HUES64 (cell line): ENCODE measurements around the gene ODAPH.
"Not testable (repeated sequence)": the region's sequence is repeated elsewhere in the genome, so short reads cannot be mapped to it uniquely, and the experiment has no call there.

Experiments
- H3K27ac ChIP-seq: 2 replicates; pipeline ENCODE4 v1.7.0; 2013; ENCODE audit warnings: low read depth, low read length, inconsistent platforms
- H3K27me3 ChIP-seq: 2 replicates; pipeline ENCODE4 v1.6.1; 2013; ENCODE audit warnings: mild to moderate bottlenecking, low read length; ENCODE audit not compliant: insufficient read depth
- H3K36me3 ChIP-seq: 2 replicates; pipeline ENCODE4 v1.6.1; 2013; ENCODE audit warnings: mild to moderate bottlenecking, low read length; ENCODE audit not compliant: insufficient read depth
- H3K4me1 ChIP-seq: 2 replicates; pipeline ENCODE4 v1.6.1; 2013; ENCODE audit warnings: mild to moderate bottlenecking, low read length, moderate library complexity; ENCODE audit not compliant: insufficient read depth
- H3K4me3 ChIP-seq: 2 replicates; pipeline ENCODE4 v1.5.1; 2013; ENCODE audit warnings: mild to moderate bottlenecking, low read length, moderate library complexity
- H3K9ac ChIP-seq: 2 replicates; pipeline ENCODE4 v1.6.1; 2013; ENCODE audit warnings: mild to moderate bottlenecking, low read depth, low read length
- H3K9me3 ChIP-seq: 2 replicates; pipeline ENCODE4 v1.6.1; 2013; ENCODE audit warnings: low read depth, low read length; ENCODE audit not compliant: insufficient read depth
- WGBS: fragments of 150-250, 120-280 bp; methylation state at CpG from one replicate; pipeline ENCODE4 v1.1.7; 2013; ENCODE audit warnings: missing lambda C conversion rate; 5-methylcytosine and 5-hydroxymethylcytosine counted together

Gene ODAPH

DNA sequence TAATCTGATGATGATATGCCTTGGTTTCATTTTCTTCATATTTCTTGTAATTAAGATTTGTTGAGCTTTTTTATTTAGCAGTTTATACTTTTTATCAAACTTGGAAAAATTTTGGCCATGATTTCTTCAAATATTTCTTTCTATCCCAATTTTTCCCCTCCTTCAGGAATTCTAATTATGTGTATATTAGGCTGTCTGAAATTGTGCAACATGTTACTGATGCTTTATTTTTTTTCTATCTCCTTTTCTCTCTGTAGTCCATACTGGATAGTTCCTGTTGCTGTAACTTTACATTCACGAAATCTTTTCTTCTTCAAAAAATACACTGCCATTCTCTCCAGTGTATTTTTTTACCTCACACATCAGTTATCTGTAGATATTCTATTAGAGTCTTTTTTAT, 30.8 kb upstream of the ODAPH start:
- H3K27me3 ChIP-seq = no peaks in the 10 kb centered on the region
- peaks cover 88% of the 10 kb centered on the region for H3K36me3 ChIP-seq
- H3K4me3 ChIP-seq = no peak overlapping the region
- no peaks in the 10 kb centered on the region for H3K9me3 ChIP-seq
- no peaks in the 10 kb centered on the region for H3K4me1 ChIP-seq
- H3K27ac ChIP-seq = no peak overlapping the region
- WGBS = 100% methylated on average over 1 of the region's 1 CpG
- no peak overlapping the region for H3K9ac ChIP-seq

DNA sequence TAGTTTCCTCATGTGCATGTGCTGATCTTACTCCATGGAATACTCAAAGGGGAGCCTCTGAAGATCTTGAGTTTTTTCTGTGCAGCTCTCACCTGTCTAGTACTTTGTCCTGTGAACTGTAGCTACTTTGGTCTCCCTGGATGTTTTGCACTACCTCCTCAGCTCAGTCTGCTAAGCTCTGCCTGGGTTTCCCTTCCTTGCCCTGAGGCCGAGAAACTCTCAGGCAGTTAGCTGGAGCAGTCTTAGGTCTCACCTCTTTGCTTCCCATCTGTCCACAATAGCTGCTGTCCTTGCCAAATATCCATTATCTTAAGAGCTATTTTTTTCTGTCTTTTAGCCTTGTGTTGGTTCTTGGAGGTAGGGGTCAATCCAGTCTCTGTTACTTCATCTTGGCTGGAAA, 30.0 kb upstream of the ODAPH start:
- peaks cover 86% of the 10 kb centered on the region for H3K36me3 ChIP-seq
- 96% methylated on average over 1 of the region's 1 CpG for WGBS
- H3K27ac ChIP-seq = no peak overlapping the region

DNA sequence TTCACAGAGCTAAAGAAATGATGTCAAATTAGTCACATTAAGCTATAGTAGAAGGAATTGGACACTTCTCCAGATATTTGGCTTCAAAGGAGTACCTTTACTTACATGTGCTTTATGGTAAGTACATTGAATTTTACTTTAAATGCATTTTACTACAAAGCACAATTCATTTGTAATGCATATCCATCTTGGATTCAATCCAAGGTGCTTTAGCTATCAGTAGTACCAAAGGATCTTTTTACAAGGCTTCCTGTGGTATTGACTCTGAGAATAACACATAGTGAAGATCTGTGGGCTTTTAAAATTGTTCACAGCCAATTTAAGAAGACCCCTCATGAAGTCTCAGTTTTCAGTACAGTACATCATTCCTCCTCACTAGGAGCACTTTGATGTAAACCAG, 28.4 kb upstream of the ODAPH start:
- no peak overlapping the region for H3K4me3 ChIP-seq
- no peak overlapping the region for H3K27ac ChIP-seq
- no peaks in the 10 kb centered on the region for H3K27me3 ChIP-seq
- peaks cover 81% of the 10 kb centered on the region for H3K36me3 ChIP-seq
- peaks cover 4% of the 10 kb centered on the region; the same call in 1 of the 2 replicates for H3K9me3 ChIP-seq
- H3K9ac ChIP-seq = no peak overlapping the region
- no peaks in the 10 kb centered on the region for H3K4me1 ChIP-seq

More for the DNA sequence above, 30.0 kb upstream of the ODAPH start:
- no peak overlapping the region for H3K9ac ChIP-seq
- H3K27me3 ChIP-seq = no peaks in the 10 kb centered on the region
- H3K4me3 ChIP-seq = no peak overlapping the region
- no peaks in the 10 kb centered on the region for H3K9me3 ChIP-seq
- H3K4me1 ChIP-seq = no peaks in the 10 kb centered on the region

DNA sequence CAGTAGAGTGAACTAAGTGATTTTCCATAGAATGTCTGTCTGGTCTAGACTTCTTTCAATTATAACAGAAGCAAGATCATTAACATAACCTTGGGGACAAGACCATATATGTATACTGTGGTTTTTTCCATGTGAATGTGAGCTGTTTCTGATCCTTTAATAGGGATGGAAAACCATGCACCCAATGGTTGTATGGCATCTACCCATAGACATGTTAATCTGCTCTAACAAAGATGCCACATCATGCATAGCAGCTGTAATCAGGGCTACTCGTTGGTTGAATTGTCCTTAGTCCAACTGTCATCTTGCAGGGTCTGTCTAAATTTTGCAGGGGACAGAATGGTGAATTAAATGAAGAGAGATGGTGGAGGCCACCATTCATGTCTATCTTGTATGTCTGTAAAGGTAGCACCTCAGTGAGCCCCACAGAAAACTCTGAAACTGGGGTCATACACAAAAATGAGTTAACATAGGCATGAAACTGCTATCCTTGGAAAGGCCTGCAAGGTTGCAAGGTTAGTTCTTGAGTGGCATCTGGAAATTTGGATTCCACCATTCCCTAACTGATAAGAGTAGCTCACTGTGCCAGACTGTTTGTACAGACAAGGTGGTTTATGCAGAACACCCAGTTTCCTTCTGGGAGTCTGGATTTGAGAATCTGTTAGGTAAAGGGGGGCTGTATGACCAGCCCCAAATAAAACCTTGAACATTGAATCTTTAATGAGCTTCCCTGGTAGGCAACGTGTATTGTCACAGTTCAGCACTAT, 25.1 kb upstream of the ODAPH start:
- Histone ChIP-seq H3K27ac (no peak overlapping the region), H3K36me3 (peaks cover 61% of the 10 kb centered on the region), H3K4me3 (no peak overlapping the region), H3K9me3 (peaks cover 9% of the 10 kb centered on the region; the same call in 1 of the 2 replicates), H3K9ac (no peak overlapping the region), H3K27me3 (no peaks in the 10 kb centered on the region), H3K4me1 (no peaks in the 10 kb centered on the region)
- 91% methylated on average over 2 of the region's 2 CpGs for WGBS

DNA sequence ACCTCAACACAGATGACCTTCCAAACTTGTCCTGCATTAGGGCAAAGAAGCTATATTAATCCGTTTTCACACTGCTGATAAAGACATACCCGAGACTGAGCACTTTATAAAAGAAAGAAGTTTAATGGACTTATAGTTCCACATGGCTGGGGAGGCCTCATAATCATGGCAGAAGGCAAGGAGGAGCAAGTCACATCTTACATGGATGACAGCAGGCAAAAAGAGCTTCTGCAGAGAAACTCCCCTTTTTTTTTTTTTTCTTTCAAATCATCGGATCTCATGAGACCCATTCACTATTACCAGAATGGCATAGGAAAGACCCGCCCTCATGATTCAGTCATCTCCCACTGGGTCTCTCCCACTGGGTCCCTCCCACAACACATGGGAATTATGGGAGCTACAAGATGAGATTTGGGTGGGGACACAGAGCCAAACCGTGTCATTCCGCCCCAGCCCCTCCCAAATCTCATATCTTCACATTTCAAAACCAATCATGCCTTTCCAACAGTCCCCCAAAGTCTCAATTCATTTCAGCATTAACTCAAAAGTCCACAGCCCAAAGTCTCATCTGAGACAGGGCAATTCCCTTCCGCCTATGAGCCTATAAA, 24.2 kb upstream of the ODAPH start:
- H3K4me3 ChIP-seq, H3K9me3 ChIP-seq, H3K27ac ChIP-seq, H3K9ac ChIP-seq, H3K4me1 ChIP-seq, H3K27me3 ChIP-seq: not testable (repeated sequence)
- peaks cover 52% of the 10 kb centered on the region for H3K36me3 ChIP-seq
- WGBS = 69% methylated on average over 7 of the region's 7 CpGs

DNA sequence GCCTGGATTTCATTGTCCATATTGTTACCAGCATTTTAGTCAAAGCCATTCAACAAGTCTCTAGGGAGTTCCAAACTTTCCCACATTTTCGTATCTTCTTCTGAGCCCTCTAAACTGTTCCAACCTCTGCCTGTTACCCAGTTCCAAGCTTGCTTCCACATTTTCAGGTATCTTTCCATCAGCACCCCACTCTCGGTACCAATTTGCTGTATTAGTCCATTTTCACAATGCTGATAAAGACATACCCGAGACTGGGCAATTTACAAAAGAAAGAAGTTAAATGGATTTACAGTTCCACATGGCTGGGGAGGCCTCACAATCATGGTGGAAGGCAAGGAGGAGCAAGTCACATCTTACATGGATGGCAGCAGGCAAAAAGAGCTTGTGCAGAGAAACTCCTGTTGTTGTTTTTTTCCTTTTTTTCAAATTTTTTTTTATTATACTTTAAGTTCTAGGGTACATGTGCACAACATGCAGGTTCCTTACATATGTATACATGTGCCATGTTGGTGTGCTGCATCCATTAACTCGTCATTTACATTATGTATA, 22.5 kb upstream of the ODAPH start:
- 94% methylated on average over 4 of the region's 4 CpGs for WGBS
- peaks cover 34% of the 10 kb centered on the region for H3K36me3 ChIP-seq

DNA sequence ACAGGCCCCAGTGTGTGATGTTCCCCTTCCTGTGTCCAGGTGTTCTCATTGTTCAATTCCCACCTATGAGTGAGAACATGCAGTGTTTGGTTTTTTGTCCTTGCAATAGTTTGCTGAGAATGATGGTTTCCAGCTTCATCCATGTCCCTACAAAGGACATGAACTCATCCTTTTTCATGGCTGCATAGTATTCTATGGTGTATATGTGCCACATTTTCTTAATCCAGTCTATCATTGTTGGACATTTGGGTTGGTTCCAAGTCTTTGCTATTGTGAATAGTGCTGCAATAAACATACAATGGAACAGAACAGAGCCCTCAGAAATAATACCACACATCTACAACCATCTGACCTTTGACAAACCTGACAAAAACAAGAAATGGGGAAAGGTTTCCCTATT, 21.9 kb upstream of the ODAPH start:
- H3K4me3 ChIP-seq, H3K9ac ChIP-seq, H3K27me3 ChIP-seq, H3K4me1 ChIP-seq, H3K9me3 ChIP-seq, H3K27ac ChIP-seq: not testable (repeated sequence)
- peaks cover 32% of the 10 kb centered on the region for H3K36me3 ChIP-seq

More for the DNA sequence above, 22.5 kb upstream of the ODAPH start:
- H3K27me3 ChIP-seq, H3K9me3 ChIP-seq, H3K4me3 ChIP-seq, H3K9ac ChIP-seq, H3K27ac ChIP-seq, H3K4me1 ChIP-seq: not testable (repeated sequence)

DNA sequence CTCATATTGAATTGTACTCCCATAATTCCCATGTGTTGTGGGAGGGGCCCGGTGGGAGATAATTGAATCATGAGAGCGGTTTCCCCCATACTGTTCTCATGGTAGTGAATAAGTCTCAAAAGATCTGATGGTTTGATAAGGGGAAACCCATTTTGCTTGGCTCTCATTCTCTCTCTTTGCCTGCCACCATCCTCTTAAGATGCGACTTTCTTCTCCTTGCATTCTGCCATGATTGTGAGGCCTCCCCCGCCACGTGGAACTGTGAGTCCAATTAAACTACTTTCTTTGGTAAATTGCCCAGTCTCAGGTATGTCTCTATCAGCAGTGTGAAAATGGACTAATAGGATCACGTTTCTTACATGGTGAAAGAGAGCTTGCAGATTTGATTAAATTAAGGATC, 18.6 kb upstream of the ODAPH start:
- not testable (repeated sequence) for H3K27ac ChIP-seq, H3K4me1 ChIP-seq, H3K27me3 ChIP-seq, H3K36me3 ChIP-seq, H3K9me3 ChIP-seq, H3K9ac ChIP-seq, H3K4me3 ChIP-seq
- 92% methylated on average over 6 of the region's 6 CpGs for WGBS

DNA sequence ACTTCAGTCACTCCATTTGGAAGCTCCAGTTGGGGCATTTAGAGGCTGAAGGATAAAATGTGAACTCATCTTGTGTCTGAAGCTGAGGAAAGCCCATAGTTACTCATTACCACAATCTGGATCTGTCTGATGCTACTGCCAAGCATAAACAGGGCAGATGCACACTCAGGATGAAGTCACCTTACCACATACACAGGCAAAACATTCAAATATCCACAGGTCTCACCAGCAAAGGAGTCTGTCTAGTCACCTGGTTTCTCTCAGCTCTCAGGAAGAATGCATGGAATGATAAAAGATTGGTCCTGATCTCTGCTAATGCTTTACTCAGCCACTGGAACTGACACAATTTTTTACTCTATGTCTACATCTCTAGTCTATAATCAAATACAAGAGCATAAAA, 13.0 kb upstream of the ODAPH start:
- Histone ChIP-seq H3K9me3 (no peaks in the 10 kb centered on the region), H3K27ac (no peak overlapping the region), H3K9ac (no peak overlapping the region), H3K4me1 (no peaks in the 10 kb centered on the region), H3K36me3 (no peaks in the 10 kb centered on the region), H3K4me3 (no peak overlapping the region), H3K27me3 (no peaks in the 10 kb centered on the region)

DNA sequence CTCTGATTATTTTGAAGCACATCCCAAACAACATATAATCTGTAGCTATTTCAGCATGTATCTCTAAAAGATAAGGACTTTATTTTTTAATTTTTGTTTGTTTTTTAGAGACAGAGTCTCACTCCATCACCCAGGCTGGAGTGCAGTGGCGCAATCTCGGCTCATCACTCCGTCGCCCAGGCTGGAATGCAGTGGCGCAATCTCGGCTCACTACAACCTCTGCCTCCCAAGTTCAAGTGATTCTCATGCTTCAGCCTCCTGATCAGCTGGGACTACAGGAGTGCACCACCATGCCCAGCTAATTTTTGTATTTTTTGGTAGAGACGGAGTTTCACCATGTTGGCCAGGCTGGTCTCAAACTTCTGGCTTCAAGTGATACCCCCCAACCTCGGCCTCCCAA, 11.6 kb upstream of the ODAPH start:
- H3K9ac ChIP-seq = not testable (repeated sequence)
- WGBS = 97% methylated on average over 8 of the region's 8 CpGs

DNA sequence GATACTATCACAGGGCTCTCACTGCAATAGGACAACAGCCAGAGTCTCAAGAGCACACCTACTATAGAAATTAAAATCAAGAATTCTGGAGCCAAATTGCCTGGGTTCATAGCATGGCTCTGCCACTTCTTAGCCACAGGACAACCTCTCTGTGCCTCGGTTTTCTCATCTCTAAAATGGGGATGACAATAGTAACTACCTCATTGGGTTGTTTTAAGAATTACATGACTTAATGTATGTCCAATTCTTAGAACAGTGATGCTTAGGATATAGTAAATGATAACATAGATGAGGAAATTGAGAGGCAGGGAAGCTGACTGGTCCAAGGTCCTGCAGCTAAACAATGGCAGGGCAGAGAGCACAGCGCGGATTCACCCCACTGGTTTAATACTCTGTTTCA, 11.0 kb upstream of the ODAPH start:
- Histone ChIP-seq H3K9me3 (no peaks in the 10 kb centered on the region), H3K27me3 (no peaks in the 10 kb centered on the region), H3K36me3 (no peaks in the 10 kb centered on the region), H3K27ac (no peak overlapping the region), H3K9ac (no peak overlapping the region), H3K4me3 (no peak overlapping the region), H3K4me1 (no peaks in the 10 kb centered on the region)
- 97% methylated on average over 3 of the region's 3 CpGs for WGBS

More for the DNA sequence above, 11.6 kb upstream of the ODAPH start:
- H3K4me3 ChIP-seq, H3K36me3 ChIP-seq, H3K27ac ChIP-seq, H3K27me3 ChIP-seq, H3K4me1 ChIP-seq, H3K9me3 ChIP-seq: not testable (repeated sequence)
